Measurements from ENCODE around the gene HMGB1. TPM values are rescaled to one million over a fixed set of nuclear protein-coding genes. Genes with fewer than 3 reads are reported as not detected.

Gene HMGB1
- 465 to 476 TPM (median 465 TPM) in 3 replicates for total RNA-seq

GRCh38 chr13:30465593-30466357 is at the start of gene HMGB1:
TSS of gene HMGB1 (minus strand) at chr13:30465936. CDS start at chr13:30463680, 2,256 bp downstream.
- Mint-ChIP-seq H3K4me1 (peaks cover 34% of the 10 kb centered on the region), H3K27me3 (ENCODE audit: low read depth) (peaks cover 3% of the 10 kb centered on the region), H3K9me3 (no peaks in the 10 kb centered on the region), H3K27ac (peak within 1 kb of the TSS; percentile 100), H3K4me3 (peak within 1 kb of the TSS; percentile 94), H3K36me3 (peaks cover 10% of the 10 kb centered on the region)
- DNase-seq (ENCODE audit: low spot score in 2 of 2, unreplicated experiment in 2 of 2): peak; percentile 97
- TF ChIP-seq, protein P1, sequence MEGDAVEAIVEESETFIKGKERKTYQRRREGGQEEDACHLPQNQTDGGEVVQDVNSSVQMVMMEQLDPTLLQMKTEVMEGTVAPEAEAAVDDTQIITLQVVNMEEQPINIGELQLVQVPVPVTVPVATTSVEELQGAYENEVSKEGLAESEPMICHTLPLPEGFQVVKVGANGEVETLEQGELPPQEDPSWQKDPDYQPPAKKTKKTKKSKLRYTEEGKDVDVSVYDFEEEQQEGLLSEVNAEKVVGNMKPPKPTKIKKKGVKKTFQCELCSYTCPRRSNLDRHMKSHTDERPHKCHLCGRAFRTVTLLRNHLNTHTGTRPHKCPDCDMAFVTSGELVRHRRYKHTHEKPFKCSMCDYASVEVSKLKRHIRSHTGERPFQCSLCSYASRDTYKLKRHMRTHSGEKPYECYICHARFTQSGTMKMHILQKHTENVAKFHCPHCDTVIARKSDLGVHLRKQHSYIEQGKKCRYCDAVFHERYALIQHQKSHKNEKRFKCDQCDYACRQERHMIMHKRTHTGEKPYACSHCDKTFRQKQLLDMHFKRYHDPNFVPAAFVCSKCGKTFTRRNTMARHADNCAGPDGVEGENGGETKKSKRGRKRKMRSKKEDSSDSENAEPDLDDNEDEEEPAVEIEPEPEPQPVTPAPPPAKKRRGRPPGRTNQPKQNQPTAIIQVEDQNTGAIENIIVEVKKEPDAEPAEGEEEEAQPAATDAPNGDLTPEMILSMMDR (IDR thresholded peaks at IDR 0.05; ENCODE audit: unreplicated experiment): no peak

GRCh38 chr13:30510811-30511371 is 45.2 kb upstream of the HMGB1 start:
- Mint-ChIP-seq H3K4me3 (no peak overlapping the region), H3K27me3 (ENCODE audit: low read depth) (no peaks in the 10 kb centered on the region), H3K36me3 (no peaks in the 10 kb centered on the region)

GRCh38 chr13:30510091-30510490 is 44.4 kb upstream of the HMGB1 start:
- TF ChIP-seq, protein P1 (IDR thresholded peaks at IDR 0.05; ENCODE audit: unreplicated experiment): no peak
- peak overlapping the region; percentile 32 for H3K27ac Mint-ChIP-seq
- H3K4me1 Mint-ChIP-seq: peaks cover 22% of the 10 kb centered on the region
- DNase-seq (ENCODE audit: low spot score in 2 of 2, unreplicated experiment in 2 of 2): no peak
- no peaks in the 10 kb centered on the region for H3K36me3 Mint-ChIP-seq
- H3K9me3 Mint-ChIP-seq: peaks cover 7% of the 10 kb centered on the region
- H3K27me3 Mint-ChIP-seq (ENCODE audit: low read depth): no peaks in the 10 kb centered on the region
- no peak overlapping the region for H3K4me3 Mint-ChIP-seq

More at GRCh38 chr13:30510811-30511371, 45.2 kb upstream of the HMGB1 start:
- peaks cover 22% of the 10 kb centered on the region for H3K4me1 Mint-ChIP-seq
- no peak overlapping the region for H3K27ac Mint-ChIP-seq
- peaks cover 7% of the 10 kb centered on the region for H3K9me3 Mint-ChIP-seq
- DNase-seq (ENCODE audit: low spot score in 2 of 2, unreplicated experiment in 2 of 2): no peak
- TF ChIP-seq, protein P1 (IDR thresholded peaks at IDR 0.05; ENCODE audit: unreplicated experiment): no peak

- Mint-ChIP-seq H3K27me3 (ENCODE audit: low read depth) (no peaks in the 10 kb centered on the region), H3K4me1 (peaks cover 24% of the 10 kb centered on the region), H3K36me3 (no peaks in the 10 kb centered on the region), H3K27ac (peak overlapping the region; percentile 32), H3K9me3 (peaks cover 7% of the 10 kb centered on the region), H3K4me3 (no peak overlapping the region)
- DNase-seq (ENCODE audit: low spot score in 2 of 2, unreplicated experiment in 2 of 2): no peak
- TF ChIP-seq, protein P1 (IDR thresholded peaks at IDR 0.05; ENCODE audit: unreplicated experiment): no peak
Measured at GRCh38 chr13:30509254-30510050, 43.7 kb upstream of the HMGB1 start.

DNA sequence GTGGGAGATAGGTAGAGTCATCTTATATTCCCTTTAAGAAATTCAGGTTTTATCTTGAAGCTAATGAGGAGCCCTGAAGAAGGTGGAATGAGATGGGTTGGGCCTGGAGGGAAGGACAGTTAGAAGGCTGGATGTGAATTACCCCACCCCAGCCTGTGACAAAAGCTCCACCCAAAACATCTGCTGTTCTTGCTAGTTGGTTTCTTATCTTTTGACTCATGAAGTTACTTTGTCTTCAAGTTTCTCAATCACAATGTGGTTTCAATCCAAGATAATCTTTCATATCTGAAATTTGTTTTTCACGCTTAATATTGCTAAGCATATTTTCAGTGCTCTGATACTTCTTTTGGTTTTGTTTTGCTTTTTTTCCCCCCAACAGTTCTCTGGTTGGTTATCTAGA is 38.3 kb upstream of the HMGB1 start:
- H3K27ac Mint-ChIP-seq: peak overlapping the region; percentile 76
- H3K4me1 Mint-ChIP-seq: peaks cover 11% of the 10 kb centered on the region
- no peak overlapping the region for H3K4me3 Mint-ChIP-seq
- TF ChIP-seq, protein P1 (IDR thresholded peaks at IDR 0.05; ENCODE audit: unreplicated experiment): no peak
- H3K27me3 Mint-ChIP-seq (ENCODE audit: low read depth): no peaks in the 10 kb centered on the region
- no peaks in the 10 kb centered on the region for H3K36me3 Mint-ChIP-seq
- no peaks in the 10 kb centered on the region for H3K9me3 Mint-ChIP-seq
- no peak for DNase-seq (ENCODE audit: low spot score in 2 of 2, unreplicated experiment in 2 of 2)
